ENCODE data around the gene UIMC1. TPM values are rescaled to one million over a fixed set of nuclear protein-coding genes. Genes with fewer than 3 reads are reported as not detected.

The UIMC1 gene
- total RNA-seq, 1 experiment from 2014 or later, result 20.7 TPM

- peak; percentile 98 for DNase-seq
- H3K9ac ChIP-seq (ENCODE audit: low read length), result peak within 1 kb of the TSS; percentile 96
- no peak for TF ChIP-seq EZH2 (IDR thresholded peaks at IDR 0.05; ENCODE audit: low read length, unreplicated experiment)
- TF ChIP-seq, protein P1, sequence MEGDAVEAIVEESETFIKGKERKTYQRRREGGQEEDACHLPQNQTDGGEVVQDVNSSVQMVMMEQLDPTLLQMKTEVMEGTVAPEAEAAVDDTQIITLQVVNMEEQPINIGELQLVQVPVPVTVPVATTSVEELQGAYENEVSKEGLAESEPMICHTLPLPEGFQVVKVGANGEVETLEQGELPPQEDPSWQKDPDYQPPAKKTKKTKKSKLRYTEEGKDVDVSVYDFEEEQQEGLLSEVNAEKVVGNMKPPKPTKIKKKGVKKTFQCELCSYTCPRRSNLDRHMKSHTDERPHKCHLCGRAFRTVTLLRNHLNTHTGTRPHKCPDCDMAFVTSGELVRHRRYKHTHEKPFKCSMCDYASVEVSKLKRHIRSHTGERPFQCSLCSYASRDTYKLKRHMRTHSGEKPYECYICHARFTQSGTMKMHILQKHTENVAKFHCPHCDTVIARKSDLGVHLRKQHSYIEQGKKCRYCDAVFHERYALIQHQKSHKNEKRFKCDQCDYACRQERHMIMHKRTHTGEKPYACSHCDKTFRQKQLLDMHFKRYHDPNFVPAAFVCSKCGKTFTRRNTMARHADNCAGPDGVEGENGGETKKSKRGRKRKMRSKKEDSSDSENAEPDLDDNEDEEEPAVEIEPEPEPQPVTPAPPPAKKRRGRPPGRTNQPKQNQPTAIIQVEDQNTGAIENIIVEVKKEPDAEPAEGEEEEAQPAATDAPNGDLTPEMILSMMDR (conservative IDR thresholded peaks at IDR 0.05; ENCODE audit: low read depth, low read length), result peak; percentile 62
- TF ChIP-seq EZH2phosphoT487 (IDR thresholded peaks at IDR 0.05; ENCODE audit: borderline replicate concordance, low read length), result no peak
- peak within 1 kb of the TSS; percentile 90 for H2AFZ ChIP-seq (ENCODE audit: low read length)
- H3K4me3 ChIP-seq (ENCODE audit: low read length), result peak within 1 kb of the TSS; percentile 76
- intact Hi-C loops (cut with micrococcal nuclease), result no loop called here
- no peaks in the 10 kb centered on the region for H3K9me3 ChIP-seq (ENCODE audit: low read length)
- H3K9me2 ChIP-seq (replicated peaks; ENCODE audit: low read length), result no peaks in the 10 kb centered on the region
- peak within 1 kb of the TSS; percentile 98 for H3K4me2 ChIP-seq (ENCODE audit: low read length)
- H3K27me3 ChIP-seq (ENCODE audit: low read length), result no peaks in the 10 kb centered on the region
- ChIA-PET CTCF (interaction anchor here (0.6 kb wide), 1 partner anchor 9 kb away, joined by 10 read pairs; no protein-coding TSS in a partner anchor), POLR2A (ENCODE audit: unreplicated experiment) (no interaction called here)
- H3K27ac ChIP-seq (ENCODE audit: low read length), result no peak within 1 kb of the TSS
- BruUV-seq (replicated peaks), result TSS peak; percentile 51
- 0 out of 2 replicates have a peak, but pooled peaks cover 5% of the 10 kb centered on the region for H3K4me1 ChIP-seq (ENCODE audit: insufficient read depth, low read length)
- peaks cover 55% of the 10 kb centered on the region for H3K79me2 ChIP-seq (ENCODE audit: low read length)
- H3K36me3 ChIP-seq (ENCODE audit: low read depth, low read length), result peaks cover 7% of the 10 kb centered on the region; the same call in 1 of the 2 replicates
- H4K20me1 ChIP-seq (ENCODE audit: low read length), result no peaks in the 10 kb centered on the region
- no peaks in the 10 kb centered on the region for H3F3A ChIP-seq (ENCODE audit: low read length, unreplicated experiment)
- ATAC-seq, result peak; percentile 97
Observed at GRCh38 chr5:177022386-177023302, 16.1 kb upstream of the UIMC1 start, which contains the start of gene ZNF346. ZNF346 (plus strand) TSS chr5:177022696; CDS start chr5:177022739, 43 bp downstream.

GRCh38 chr5:177020033-177020432 is 13.5 kb upstream of the UIMC1 start:
- Histone ChIP-seq H3K27me3 (ENCODE audit: low read length) (no peaks in the 10 kb centered on the region), H2AFZ (ENCODE audit: low read length) (no peak overlapping the region), H3K9me2 (replicated peaks; ENCODE audit: low read length) (no peaks in the 10 kb centered on the region), H3K4me2 (ENCODE audit: low read length) (no peak overlapping the region), H3K9ac (ENCODE audit: low read length) (no peak overlapping the region), H3K4me1 (ENCODE audit: insufficient read depth, low read length) (0 out of 2 replicates have a peak, but pooled peaks cover 5% of the 10 kb centered on the region), H3K9me3 (ENCODE audit: low read length) (no peaks in the 10 kb centered on the region), H3K4me3 (ENCODE audit: low read length) (no peak overlapping the region), H3K79me2 (ENCODE audit: low read length) (peaks cover 34% of the 10 kb centered on the region), H3F3A (ENCODE audit: low read length, unreplicated experiment) (no peaks in the 10 kb centered on the region), H4K20me1 (ENCODE audit: low read length) (no peaks in the 10 kb centered on the region), H3K36me3 (ENCODE audit: low read depth, low read length) (peaks cover 5% of the 10 kb centered on the region; the same call in 1 of the 2 replicates), H3K27ac (ENCODE audit: low read length) (no peak overlapping the region)
- TF ChIP-seq, protein P1 (conservative IDR thresholded peaks at IDR 0.05; ENCODE audit: low read depth, low read length), result no peak
- TF ChIP-seq EZH2 (IDR thresholded peaks at IDR 0.05; ENCODE audit: low read length, unreplicated experiment) (no peak), EZH2phosphoT487 (IDR thresholded peaks at IDR 0.05; ENCODE audit: borderline replicate concordance, low read length) (no peak)
- no TSS peak for BruUV-seq (replicated peaks)
- CTCF ChIA-PET, result no interaction called here
- intact Hi-C loops (cut with micrococcal nuclease), result no loop called here
- POLR2A ChIA-PET (ENCODE audit: unreplicated experiment), result no interaction called here
- no peak for DNase-seq
- no peak for ATAC-seq

All from PC-3 (cell line).